ENCODE measurements around the gene TEAD1.

Gene TEAD1

GRCh38 chr11:12767027-12767426 lies 92.8 kb downstream of the TEAD1 start:
- DNase-seq: no peak

DNA sequence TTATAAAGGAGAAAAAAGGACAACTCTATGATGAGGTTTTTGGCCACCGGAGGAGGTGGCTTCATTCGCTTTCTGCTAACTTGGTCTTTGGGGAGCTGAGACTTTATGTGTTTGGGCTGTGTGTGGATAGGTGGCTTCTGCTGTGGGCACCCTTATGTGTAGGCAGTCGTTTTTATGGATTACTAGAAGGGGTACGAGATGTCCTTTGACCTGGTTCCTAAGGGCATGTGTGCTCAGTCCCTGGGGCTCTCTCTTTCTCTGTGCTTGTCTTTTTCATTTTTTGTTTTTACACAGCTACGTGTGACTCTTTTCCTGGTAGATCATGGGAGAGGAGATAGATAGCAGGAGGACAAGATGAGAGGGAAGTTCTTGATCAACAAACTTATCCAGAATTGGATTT lies 93.4 kb downstream of the TEAD1 start:
- H3K36me3 ChIP-seq (replicated peaks; ENCODE audit: insufficient read depth, low read length): no peaks in the 10 kb centered on the region
- no peak overlapping the region for H3K4me3 ChIP-seq (ENCODE audit: low read length)
- peaks cover 75% of the 10 kb centered on the region for H3K79me2 ChIP-seq (ENCODE audit: low read length)
- no peak overlapping the region for H3K9ac ChIP-seq (ENCODE audit: low read length)
- no peaks in the 10 kb centered on the region for H3F3A ChIP-seq (ENCODE audit: insufficient read depth, low read length)
- H4K20me1 ChIP-seq (ENCODE audit: insufficient read depth, low read length): no peaks in the 10 kb centered on the region
- peaks cover 14% of the 10 kb centered on the region for H3K4me1 ChIP-seq (ENCODE audit: low read length)
- no peaks in the 10 kb centered on the region for H3K9me2 ChIP-seq (replicated peaks; ENCODE audit: insufficient read depth, low read length)
- H3K27me3 ChIP-seq (replicated peaks; ENCODE audit: insufficient read depth, low read length): no peaks in the 10 kb centered on the region
- no peak overlapping the region for H3K4me2 ChIP-seq (ENCODE audit: low read depth, low read length)
- TF ChIP-seq EZH2phosphoT487 (IDR thresholded peaks at IDR 0.05; ENCODE audit: low read length): no peak
- TF ChIP-seq EZH2 (optimal IDR thresholded peaks at IDR 0.05; ENCODE audit: low read depth, low read length): no peak
- no peak for TF ChIP-seq CTCF (IDR thresholded peaks at IDR 0.05; ENCODE audit: low read length)
- no peaks in the 10 kb centered on the region for H3K9me3 ChIP-seq (replicated peaks; ENCODE audit: insufficient read depth, low read length)
- H3K27ac ChIP-seq (ENCODE audit: low read length): no peak overlapping the region
- H2AFZ ChIP-seq (ENCODE audit: low read length): no peak overlapping the region
- no peak for DNase-seq

More at GRCh38 chr11:12767027-12767426, 92.8 kb downstream of the TEAD1 start:
- no peak overlapping the region for H3K27ac ChIP-seq (ENCODE audit: low read length)
- no peaks in the 10 kb centered on the region for H3K27me3 ChIP-seq (replicated peaks; ENCODE audit: insufficient read depth, low read length)
- no peak overlapping the region for H3K4me3 ChIP-seq (ENCODE audit: low read length)
- no peak overlapping the region for H2AFZ ChIP-seq (ENCODE audit: low read length)
- no peaks in the 10 kb centered on the region for H3K9me3 ChIP-seq (replicated peaks; ENCODE audit: insufficient read depth, low read length)
- no peaks in the 10 kb centered on the region for H3K9me2 ChIP-seq (replicated peaks; ENCODE audit: insufficient read depth, low read length)
- H4K20me1 ChIP-seq (ENCODE audit: insufficient read depth, low read length): no peaks in the 10 kb centered on the region
- H3K79me2 ChIP-seq (ENCODE audit: low read length): peaks cover 75% of the 10 kb centered on the region
- no peak overlapping the region for H3K9ac ChIP-seq (ENCODE audit: low read length)
- no peak for TF ChIP-seq EZH2 (optimal IDR thresholded peaks at IDR 0.05; ENCODE audit: low read depth, low read length)
- no peak for TF ChIP-seq EZH2phosphoT487 (IDR thresholded peaks at IDR 0.05; ENCODE audit: low read length)
- TF ChIP-seq CTCF (IDR thresholded peaks at IDR 0.05; ENCODE audit: low read length): no peak
- no peak overlapping the region for H3K4me2 ChIP-seq (ENCODE audit: low read depth, low read length)
- H3F3A ChIP-seq (ENCODE audit: insufficient read depth, low read length): no peaks in the 10 kb centered on the region
- no peaks in the 10 kb centered on the region for H3K36me3 ChIP-seq (replicated peaks; ENCODE audit: insufficient read depth, low read length)
- peaks cover 10% of the 10 kb centered on the region for H3K4me1 ChIP-seq (ENCODE audit: low read length)

DNA sequence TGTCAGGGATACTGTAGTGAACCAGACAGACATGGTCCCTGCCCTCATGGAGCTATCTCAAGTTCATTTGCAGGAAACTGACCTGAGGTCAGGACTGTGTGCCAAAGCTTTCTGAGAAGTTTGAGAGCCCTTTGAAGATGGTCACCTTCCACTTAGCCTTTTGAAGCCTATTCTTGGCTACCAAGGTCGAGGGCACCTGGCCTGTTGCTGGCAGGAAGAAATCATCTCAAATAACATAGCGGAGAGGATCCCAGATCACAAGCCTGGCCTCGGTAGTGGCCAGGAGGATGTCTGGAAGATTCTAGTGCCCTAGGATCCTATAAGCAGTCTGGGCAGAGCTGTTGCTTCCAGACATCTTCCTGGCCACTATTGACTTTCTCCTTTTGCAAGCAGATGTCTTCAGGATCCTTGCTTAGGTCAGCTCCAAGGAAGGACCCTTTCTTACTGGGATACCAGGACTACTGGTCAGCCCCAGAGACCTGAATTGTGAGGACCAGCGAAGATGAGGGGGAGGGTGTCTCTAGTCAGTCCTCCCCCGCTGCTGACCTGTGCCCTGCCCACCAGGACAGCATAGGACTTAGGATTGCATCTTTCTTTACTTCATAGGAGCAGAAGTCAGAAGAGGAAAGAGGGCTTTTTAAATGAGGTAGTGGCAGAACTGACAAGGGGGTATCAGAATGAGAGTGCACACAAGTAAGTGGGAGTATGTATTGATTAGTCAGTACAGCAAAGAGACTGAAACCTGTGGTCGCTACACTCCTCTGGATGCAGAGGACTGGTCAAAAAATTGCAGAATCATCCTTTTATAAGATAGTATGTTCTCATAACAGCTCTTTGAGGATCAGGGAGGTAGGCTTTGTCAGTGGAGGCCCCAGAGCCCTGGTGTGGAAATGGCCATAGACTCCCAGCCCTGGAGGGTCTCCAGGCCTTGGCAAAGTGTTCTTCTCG lies 94.8 kb downstream of the TEAD1 start:
- Histone ChIP-seq H3K27ac (ENCODE audit: low read length) (no peak overlapping the region), H3K4me1 (ENCODE audit: low read length) (peaks cover 14% of the 10 kb centered on the region), H3K79me2 (ENCODE audit: low read length) (peaks cover 81% of the 10 kb centered on the region), H3K9me2 (replicated peaks; ENCODE audit: insufficient read depth, low read length) (no peaks in the 10 kb centered on the region), H4K20me1 (ENCODE audit: insufficient read depth, low read length) (no peaks in the 10 kb centered on the region), H3K36me3 (replicated peaks; ENCODE audit: insufficient read depth, low read length) (no peaks in the 10 kb centered on the region), H3F3A (ENCODE audit: insufficient read depth, low read length) (no peaks in the 10 kb centered on the region), H3K9ac (ENCODE audit: low read length) (no peak overlapping the region), H3K4me3 (ENCODE audit: low read length) (no peak overlapping the region), H3K27me3 (replicated peaks; ENCODE audit: insufficient read depth, low read length) (no peaks in the 10 kb centered on the region), H2AFZ (ENCODE audit: low read length) (no peak overlapping the region), H3K4me2 (ENCODE audit: low read depth, low read length) (no peak overlapping the region), H3K9me3 (replicated peaks; ENCODE audit: insufficient read depth, low read length) (no peaks in the 10 kb centered on the region)
- DNase-seq: no peak
- TF ChIP-seq EZH2 (optimal IDR thresholded peaks at IDR 0.05; ENCODE audit: low read depth, low read length) (no peak), CTCF (IDR thresholded peaks at IDR 0.05; ENCODE audit: low read length) (no peak), EZH2phosphoT487 (IDR thresholded peaks at IDR 0.05; ENCODE audit: low read length) (no peak)
